Panc1 (cell line): Measurements from ENCODE around the gene KRTAP20-4. TPM values are rescaled to one million over a fixed set of nuclear protein-coding genes. Genes with fewer than 3 reads are reported as not detected.

Experiments
- ATAC-seq: fragments of 200-7000 bp; cut with Tn5 transposase; 2 replicates; pipeline ENCODE4 v1.9.1; 2020; ENCODE audit warnings: mild to moderate bottlenecking, moderate library complexity
- BruUV-seq: library from RNA; stranded (reverse); fragments of 400-500 nt; replicated peaks from 2 replicates; lab custom pipeline; 2021; lab: Mats Ljungman, UMichigan
- CTCF ChIA-PET: fragments of 300-600 bp; sonication (Branson Sonifier 250); formaldehyde crosslinking; loops from one replicate; lab custom pipeline; 2022; ENCODE audit warnings: antibody characterized with exemption; lab: Charles Lee
- POLR2A ChIA-PET: fragments of 300-600 bp; sonication (Branson Sonifier 250); formaldehyde crosslinking; loops from one replicate; lab custom pipeline; 2022; ENCODE audit warnings: antibody characterized with exemption; lab: Charles Lee
- DNase-seq: peaks from one replicate; pipeline ENCODE4 v3.0.0-alpha.2; 2010; ENCODE audit warnings: low read depth, low spot score
- H3K27ac ChIP-seq: 2 replicates; pipeline ENCODE4 v1.5.1; 2011; ENCODE audit warnings: mild to moderate bottlenecking, low read length, inconsistent platforms
- H3K27me3 ChIP-seq: fragments of 200-500 bp; sonication (Bioruptor generic); 2 replicates; pipeline ENCODE4 v1.6.0; 2014; ENCODE audit warnings: low read length, inconsistent platforms; ENCODE audit not compliant: control insufficient read depth, insufficient read depth
- H3K36me3 ChIP-seq: fragments of 200-500 bp; sonication (Bioruptor generic); 2 replicates; pipeline ENCODE4 v1.5.1; 2014; ENCODE audit warnings: inconsistent platforms, mild to moderate bottlenecking, low read length, moderate library complexity; ENCODE audit not compliant: control insufficient read depth, insufficient read depth
- H3K4me1 ChIP-seq: 2 replicates; pipeline ENCODE4 v1.5.1; 2011; ENCODE audit warnings: inconsistent platforms, mild to moderate bottlenecking, low read length, moderate library complexity; ENCODE audit not compliant: control insufficient read depth, insufficient read depth
- H3K4me3 ChIP-seq, 2 experiments: 2 replicates each; pipeline ENCODE4 v1.5.1; 2011 to 2012; ENCODE audit warnings: low read depth in 2 of 2, low read length in 2 of 2, mild to moderate bottlenecking in 2 of 2, inconsistent platforms in 1 of 2, moderate library complexity in 1 of 2
- H3K9me3 ChIP-seq: fragments of 200-500 bp; sonication (Bioruptor generic); 2 replicates; pipeline ENCODE4 v1.5.1; 2014; ENCODE audit warnings: low read depth, mild to moderate bottlenecking, inconsistent platforms, low read length, moderate library complexity; ENCODE audit not compliant: control insufficient read depth, insufficient read depth
- CTCF ChIP-seq: fragments of 450-650 bp; IDR thresholded peaks from 2 replicates; pipeline ENCODE4 v1.5.1; 2017; ENCODE audit warnings: mild to moderate bottlenecking
- POLR2AphosphoS5 ChIP-seq: IDR thresholded peaks from 2 replicates; pipeline ENCODE4 v1.6.1; 2012; ENCODE audit warnings: mild to moderate bottlenecking, low read depth, low read length, moderate library complexity
- REST ChIP-seq, 2 experiments: IDR thresholded peaks; 2 replicates each; pipeline ENCODE4 v1.6.1; 2011 to 2012; ENCODE audit warnings: low read depth in 2 of 2, control low read depth in 1 of 2, low read length in 1 of 2, mild to moderate bottlenecking in 1 of 2, moderate library complexity in 1 of 2; ENCODE audit not compliant: insufficient read depth in 1 of 2
- SIN3A ChIP-seq: IDR thresholded peaks from 2 replicates; pipeline ENCODE4 v1.6.1; 2012; ENCODE audit warnings: low read depth, mild to moderate bottlenecking, low read length, moderate library complexity, borderline replicate concordance; ENCODE audit not compliant: insufficient read depth
- TCF7L2 ChIP-seq: IDR thresholded peaks from 2 replicates; pipeline ENCODE4 v1.6.1; 2011; ENCODE audit warnings: mild to moderate bottlenecking, low read depth, low read length, inconsistent platforms
- in situ Hi-C: cut with HindIII; loops from 2 replicates; pipeline ENCODE4 v1.10.0; 2016; ENCODE audit warnings: low sequenced_read_pairs, low pct_unique_long_range_greater_than_20kb
- intact Hi-C: fragments of 100-400 bp; cut with micrococcal nuclease; formaldehyde crosslinking; loops from one replicate; pipeline ENCODE4 v1.10.0; 2022; ENCODE audit not compliant: unreplicated experiment
- total RNA-seq: library from RNA; stranded (reverse); gene quantifications from one replicate; pipeline ENCODE4 v1.2.1, GENCODE V29; 2021; ENCODE audit not compliant: unreplicated experiment

The KRTAP20-4 gene
- total RNA-seq, 1 experiment from 2014 or later: not detected

GRCh38 chr21:30634906-30635305 is 14.5 kb downstream of the KRTAP20-4 start, which contains the start of gene KRTAP20-2:
Gene KRTAP20-2, plus strand, starts transcription at chr21:30635206. Its CDS starts 58 bp downstream, at chr21:30635264.
- no peaks in the 10 kb centered on the region for H3K4me1 ChIP-seq
- H3K27ac ChIP-seq: no peak within 1 kb of the TSS
- no peaks in the 10 kb centered on the region for H3K27me3 ChIP-seq
- H3K9me3 ChIP-seq: no peaks in the 10 kb centered on the region
- H3K36me3 ChIP-seq: no peaks in the 10 kb centered on the region
- DNase-seq: no peak
- ATAC-seq: no peak
- ChIA-PET CTCF (no interaction called here), POLR2A (no interaction called here)
- in situ Hi-C loops (no loop called here), intact Hi-C loops (no loop called here)
- TF ChIP-seq CTCF (no peak), TCF7L2 (no peak), SIN3A (no peak), REST (IDR thresholded peaks at IDR 0.05; ENCODE audit: insufficient read depth in 1 of 2, low read depth in 2 of 2, low read length in 1 of 2) (no peak), POLR2AphosphoS5 (no peak)
- no peak within 1 kb of the TSS for H3K4me3 ChIP-seq
- BruUV-seq: no TSS peak

- intact Hi-C loops: no loop called here
- TF ChIP-seq POLR2AphosphoS5 (no peak), REST (IDR thresholded peaks at IDR 0.05; ENCODE audit: insufficient read depth in 1 of 2, low read depth in 2 of 2, low read length in 1 of 2) (no peak), SIN3A (no peak), TCF7L2 (no peak), CTCF (no peak)
- DNase-seq (no peak), ATAC-seq (no peak)
- ChIA-PET POLR2A (no interaction called here), CTCF (no interaction called here)
- Histone ChIP-seq H3K36me3 (no peaks in the 10 kb centered on the region), H3K4me1 (no peaks in the 10 kb centered on the region), H3K9me3 (no peaks in the 10 kb centered on the region), H3K27me3 (no peaks in the 10 kb centered on the region), H3K27ac (no peak overlapping the region), H3K4me3 (no peak overlapping the region)
- no TSS peak for BruUV-seq
- in situ Hi-C loops: no loop called here
Observed at GRCh38 chr21:30638686-30639085, 18.3 kb downstream of the KRTAP20-4 start.
